ENCODE results near the gene IFT57.

IFT57 gene

DNA sequence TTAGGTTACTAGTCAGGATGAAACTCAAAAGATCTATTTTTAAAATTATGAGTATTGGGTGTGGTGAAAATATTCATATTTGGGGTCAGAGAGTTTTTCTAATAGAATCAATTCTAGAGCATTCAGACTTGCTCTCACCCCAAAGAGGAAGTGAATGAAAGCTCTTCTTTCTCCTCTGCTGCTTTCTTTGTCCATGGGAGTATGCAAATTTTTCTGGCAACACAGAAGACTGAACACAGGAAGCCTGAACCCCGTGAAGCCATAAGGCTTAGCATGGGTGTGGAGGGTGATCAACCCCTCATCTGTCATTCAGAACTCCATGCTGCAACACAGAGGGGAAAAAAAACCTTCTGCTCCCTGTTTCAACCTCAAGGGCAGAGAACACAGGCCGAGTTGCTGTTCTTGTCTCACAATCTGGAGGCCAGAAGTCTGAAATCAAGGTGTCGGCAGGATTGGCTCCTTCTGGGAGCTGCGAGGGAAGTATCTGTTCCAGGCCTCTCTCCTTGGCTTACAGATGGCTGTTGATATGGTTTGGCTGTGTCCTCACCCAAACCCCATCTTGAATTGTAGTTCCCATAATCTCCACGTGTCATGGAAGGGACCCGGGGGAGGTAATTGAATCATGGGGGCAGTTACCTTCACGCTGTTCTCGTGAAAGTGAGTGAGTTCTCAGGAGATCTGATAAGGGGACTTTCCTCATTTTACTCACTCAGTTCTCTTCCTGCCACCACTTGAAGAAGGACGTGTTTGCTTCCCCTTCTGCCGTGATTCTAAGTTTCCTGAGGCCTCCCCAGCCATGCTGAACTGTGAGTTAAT, 97.7 kb downstream of the IFT57 start:
- DNase-seq (ENCODE audit: low read depth) = peak; percentile 47

DNA sequence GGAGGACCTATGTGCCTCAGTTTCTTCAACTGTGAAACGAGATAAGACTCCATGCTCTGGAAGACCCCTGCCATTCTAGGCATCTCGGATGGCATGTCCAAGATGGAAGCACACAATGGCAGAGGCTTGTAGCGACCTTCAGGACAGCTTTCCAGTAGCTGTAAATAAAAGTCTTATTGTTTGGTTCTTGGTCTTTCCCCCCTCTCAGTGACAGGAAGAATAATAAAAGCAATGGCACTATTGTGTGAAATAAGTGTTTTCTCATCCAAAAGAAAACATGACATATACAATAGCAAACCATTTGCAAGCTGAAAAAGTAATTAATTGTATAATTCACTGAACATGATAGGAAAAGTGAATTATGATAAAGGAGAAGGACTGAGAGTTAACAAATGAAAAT, 98.9 kb downstream of the IFT57 start:
- DNase-seq (ENCODE audit: low read depth) = no peak

DNA sequence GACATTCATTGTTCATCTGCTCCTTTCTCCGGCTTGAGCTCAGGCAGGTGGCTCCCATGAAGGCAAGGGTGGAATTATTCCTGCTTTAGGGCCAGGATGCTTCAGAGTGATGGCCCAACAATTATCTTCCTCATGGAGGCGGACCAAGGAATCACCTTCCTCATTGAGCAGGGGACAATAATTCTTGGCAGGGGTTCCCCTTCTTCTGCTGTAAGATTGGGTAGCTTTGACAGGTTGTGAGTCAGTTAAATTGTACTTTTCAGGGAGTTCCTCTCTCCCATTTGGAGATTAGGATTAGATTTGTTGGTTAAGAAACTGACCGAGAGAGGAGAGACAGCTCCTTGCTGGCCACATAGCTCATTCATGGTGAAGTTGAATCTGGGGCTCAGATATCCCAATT, 99.9 kb downstream of the IFT57 start:
- no peak for DNase-seq (ENCODE audit: low read depth)

- no peak for DNase-seq (ENCODE audit: low read depth)
These were observed 102.7 kb downstream of the IFT57 start for GRCh38 chr3:108119398-108120104.

DNA sequence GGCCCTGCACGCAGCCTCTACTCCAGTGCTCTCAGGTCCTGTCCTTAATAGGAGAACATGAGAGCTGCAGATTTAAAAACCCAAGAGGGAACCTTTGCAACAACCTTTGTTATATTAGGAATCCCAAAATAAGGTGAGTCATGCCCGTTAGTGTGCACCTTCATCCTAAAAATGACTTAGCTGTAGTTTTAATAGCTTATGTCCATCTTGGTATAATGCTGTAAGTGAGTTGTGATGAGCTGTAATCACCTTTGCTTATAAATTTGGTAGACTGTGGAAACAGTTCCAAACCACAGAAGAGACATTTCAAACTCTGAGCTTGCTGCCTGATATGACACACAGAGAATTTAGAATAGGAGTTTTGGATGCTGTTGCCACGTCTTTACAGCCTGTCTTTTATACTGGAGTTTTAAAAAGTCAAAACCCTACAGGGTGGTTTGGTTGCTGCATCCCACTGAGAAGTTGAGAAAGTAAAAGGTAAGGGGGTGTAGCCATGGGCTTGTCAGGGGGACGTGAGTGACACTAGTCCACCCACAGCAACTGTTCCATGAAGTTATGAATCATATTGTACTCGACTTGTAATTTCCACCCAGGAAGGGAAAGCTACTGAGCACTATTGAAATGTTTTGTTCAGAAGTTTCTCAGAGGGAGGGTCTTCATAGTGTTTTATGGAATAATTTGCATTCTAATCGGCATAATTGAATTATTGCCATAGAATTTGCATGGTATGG, 104.0 kb downstream of the IFT57 start:
- DNase-seq (ENCODE audit: low read depth) = no peak

- no peak for DNase-seq (ENCODE audit: low read depth)
These were observed 104.9 kb downstream of the IFT57 start for GRCh38 chr3:108117241-108117775.

GRCh38 chr3:108114423-108115065, 107.7 kb downstream of the IFT57 start:
- DNase-seq (ENCODE audit: low read depth) = no peak

GRCh38 chr3:108113975-108114374, 108.2 kb downstream of the IFT57 start:
- no peak for DNase-seq (ENCODE audit: low read depth)

DNA sequence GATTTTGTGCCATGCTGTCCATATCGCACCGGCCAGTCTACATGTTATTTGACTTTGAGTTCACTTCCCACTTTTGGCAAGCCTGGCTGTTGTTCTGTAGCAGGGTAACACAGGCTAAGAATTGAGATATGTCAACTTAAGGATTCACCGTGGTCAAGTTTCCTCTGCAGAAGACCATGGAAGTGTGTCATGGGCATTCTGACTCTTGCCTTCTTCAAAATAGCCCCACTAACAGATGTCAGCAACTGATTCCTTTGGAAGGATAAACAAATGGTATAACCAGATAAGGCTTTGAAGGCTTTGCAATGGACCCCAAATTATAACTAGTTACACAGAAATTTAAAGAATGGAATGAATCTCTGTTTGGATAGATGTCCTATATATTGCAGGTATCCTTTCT, 111.3 kb downstream of the IFT57 start:
- no peak for DNase-seq (ENCODE audit: low read depth)
